Measurements from ENCODE around the gene FETUB. TPM values are rescaled to one million over a fixed set of nuclear protein-coding genes. Genes with fewer than 3 reads are reported as not detected.

FETUB gene
- total and polyA plus RNA-seq, 12 donors: not detected

GRCh38 chr3:186618318-186618938 is 21.8 kb upstream of the FETUB start:
- intact Hi-C loops (cut with DNase I): loop anchor here (5.0 to 10.0 kb wide), 3 partner anchors 199 to 634 kb away; no protein-coding TSS in a partner anchor
- H3K9me3 ChIP-seq (replicated peaks in 1 of 3): no peaks in the 10 kb centered on the region
- no peaks in the 10 kb centered on the region for H3K27me3 ChIP-seq
- no peak overlapping the region for H3K4me3 ChIP-seq
- WGBS, 4 donors: 72 to 87% (median 75%) methylated on average over 8 of the region's 8 CpGs
- TF ChIP-seq CTCF (IDR thresholded peaks at IDR 0.05): no peak
- TF ChIP-seq POLR2A (IDR thresholded peaks at IDR 0.05): no peak
- no peaks in the 10 kb centered on the region for H3K4me1 ChIP-seq (replicated peaks in 1 of 2)
- DNase-seq: no peak
- H3K27ac ChIP-seq: no peak overlapping the region
- H3K36me3 ChIP-seq (replicated peaks in 1 of 2): no peaks in the 10 kb centered on the region

GRCh38 chr3:186619787-186620212 is 20.4 kb upstream of the FETUB start:
- Histone ChIP-seq H3K36me3 (replicated peaks in 1 of 2) (no peaks in the 10 kb centered on the region), H3K27ac (no peak overlapping the region), H3K9me3 (replicated peaks in 1 of 3) (no peaks in the 10 kb centered on the region), H3K4me3 (no peak overlapping the region), H3K4me1 (replicated peaks in 1 of 2) (no peaks in the 10 kb centered on the region), H3K27me3 (no peaks in the 10 kb centered on the region)
- 74 to 87% (median 84%) methylated on average over 5 of the region's 5 CpGs for WGBS, 4 donors
- intact Hi-C loops (cut with DNase I): loop anchor here (5.0 to 10.0 kb wide), 3 partner anchors 198 to 635 kb away; no protein-coding TSS in a partner anchor
- TF ChIP-seq CTCF (IDR thresholded peaks at IDR 0.05) (no peak), POLR2A (IDR thresholded peaks at IDR 0.05) (no peak)
- DNase-seq: no peak

- no peaks in the 10 kb centered on the region for H3K9me3 ChIP-seq (replicated peaks in 1 of 3)
- H3K4me1 ChIP-seq (replicated peaks in 1 of 2): no peaks in the 10 kb centered on the region
- no peak for DNase-seq
- WGBS, 4 donors: 73 to 88% (median 78%) methylated on average over 11 to 17 of the region's 17 CpGs
- H3K27me3 ChIP-seq: no peaks in the 10 kb centered on the region
- no peak overlapping the region for H3K27ac ChIP-seq
- H3K36me3 ChIP-seq (replicated peaks in 1 of 2): no peaks in the 10 kb centered on the region
- intact Hi-C loops (cut with DNase I): no loop called here
- TF ChIP-seq POLR2A (IDR thresholded peaks at IDR 0.05) (no peak), CTCF (IDR thresholded peaks at IDR 0.05) (no peak)
- no peak overlapping the region for H3K4me3 ChIP-seq
These were observed 19.7 kb upstream of the FETUB start for GRCh38 chr3:186620213-186621092.

GRCh38 chr3:186621894-186622650 is 18.1 kb upstream of the FETUB start:
- WGBS, 4 donors: 67 to 80% (median 73%) methylated on average over 7 of the region's 7 CpGs
- Histone ChIP-seq H3K27me3 (no peaks in the 10 kb centered on the region), H3K36me3 (replicated peaks in 1 of 2) (no peaks in the 10 kb centered on the region), H3K4me3 (no peak overlapping the region), H3K27ac (no peak overlapping the region), H3K4me1 (replicated peaks in 1 of 2) (no peaks in the 10 kb centered on the region), H3K9me3 (replicated peaks in 1 of 3) (no peaks in the 10 kb centered on the region)
- intact Hi-C loops (cut with DNase I): no loop called here
- no peak for DNase-seq
- TF ChIP-seq POLR2A (IDR thresholded peaks at IDR 0.05): no peak
- no peak for TF ChIP-seq CTCF (IDR thresholded peaks at IDR 0.05)

Data from adrenal gland (tissue), 12 donors.